Tibial nerve (tissue), 4 donors: ENCODE measurements around the gene SPDYE16.
"Not testable (repeated sequence)": the region's sequence is repeated elsewhere in the genome, so short reads cannot be mapped to it uniquely, and the experiment has no call there.

Experiments
- CTCF ChIP-seq, 5 experiments: fragments of 200-600 bp in 3 of 5; fragments of 450-650 bp in 2 of 5; sonication (generic) in 3 of 5; IDR thresholded peaks; one replicate each; pipeline ENCODE4 v1.5.1; 2016 to 2019; ENCODE audit warnings: antibody characterized with exemption in 5 of 5, mild to moderate bottlenecking in 3 of 5, moderate library complexity in 2 of 5
- EP300 ChIP-seq, 2 donors: sonication (generic); formaldehyde crosslinking; IDR thresholded peaks; one replicate each; pipeline ENCODE4 v1.6.1; 2017; ENCODE audit warnings: antibody characterized with exemption in 2 of 2, mild to moderate bottlenecking in 1 of 2
- POLR2A ChIP-seq, 2 donors: fragments of 450-650 bp; IDR thresholded peaks; one replicate each; pipeline ENCODE4 v1.6.1; 2017; ENCODE audit warnings: antibody characterized with exemption in 2 of 2, mild to moderate bottlenecking in 2 of 2, moderate library complexity in 2 of 2

GRCh38 chr7:76543197-76543596, at the start of gene SPDYE16:
- TF ChIP-seq POLR2A, CTCF, EP300 (IDR thresholded peaks at IDR 0.05): not testable (repeated sequence)
